ENCODE data around the gene PLPPR2. TPM values are rescaled to one million over a fixed set of nuclear protein-coding genes. Genes with fewer than 3 reads are reported as not detected.

PLPPR2 gene
- total RNA-seq, 1 donor from 2014 or later, result 61.4 TPM

GRCh38 chr19:11390933-11391680 is 35.9 kb downstream of the PLPPR2 start:
- TF ChIP-seq, protein P1, sequence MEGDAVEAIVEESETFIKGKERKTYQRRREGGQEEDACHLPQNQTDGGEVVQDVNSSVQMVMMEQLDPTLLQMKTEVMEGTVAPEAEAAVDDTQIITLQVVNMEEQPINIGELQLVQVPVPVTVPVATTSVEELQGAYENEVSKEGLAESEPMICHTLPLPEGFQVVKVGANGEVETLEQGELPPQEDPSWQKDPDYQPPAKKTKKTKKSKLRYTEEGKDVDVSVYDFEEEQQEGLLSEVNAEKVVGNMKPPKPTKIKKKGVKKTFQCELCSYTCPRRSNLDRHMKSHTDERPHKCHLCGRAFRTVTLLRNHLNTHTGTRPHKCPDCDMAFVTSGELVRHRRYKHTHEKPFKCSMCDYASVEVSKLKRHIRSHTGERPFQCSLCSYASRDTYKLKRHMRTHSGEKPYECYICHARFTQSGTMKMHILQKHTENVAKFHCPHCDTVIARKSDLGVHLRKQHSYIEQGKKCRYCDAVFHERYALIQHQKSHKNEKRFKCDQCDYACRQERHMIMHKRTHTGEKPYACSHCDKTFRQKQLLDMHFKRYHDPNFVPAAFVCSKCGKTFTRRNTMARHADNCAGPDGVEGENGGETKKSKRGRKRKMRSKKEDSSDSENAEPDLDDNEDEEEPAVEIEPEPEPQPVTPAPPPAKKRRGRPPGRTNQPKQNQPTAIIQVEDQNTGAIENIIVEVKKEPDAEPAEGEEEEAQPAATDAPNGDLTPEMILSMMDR (IDR thresholded peaks at IDR 0.05), result no peak
- no peak overlapping the region for H3K27ac ChIP-seq
- intact Hi-C loops (cut with DNase I), result no loop called here
- no peaks in the 10 kb centered on the region for H3K27me3 ChIP-seq
- no peaks in the 10 kb centered on the region for H3K4me1 ChIP-seq
- no peak overlapping the region for H3K4me3 ChIP-seq
- no peaks in the 10 kb centered on the region for H3K36me3 ChIP-seq
- DNase-seq (ENCODE audit: low spot score in 2 of 2), result no peak
- H3K9me3 ChIP-seq, result no peaks in the 10 kb centered on the region

- no peak overlapping the region for H3K4me3 ChIP-seq
- no peak overlapping the region for H3K27ac ChIP-seq
- peaks cover 5 to 11% of the 10 kb centered on the region in 2 donors for H3K36me3 ChIP-seq
- intact Hi-C loops (cut with DNase I), result no loop called here
- DNase-seq (ENCODE audit: low spot score in 2 of 2), result no peak
- TF ChIP-seq, protein P1 (IDR thresholded peaks at IDR 0.05), result no peak
- H3K9me3 ChIP-seq, result no peaks in the 10 kb centered on the region
- H3K27me3 ChIP-seq, result no peaks in the 10 kb centered on the region
- no peaks in the 10 kb centered on the region for H3K4me1 ChIP-seq
Observed at GRCh38 chr19:11397089-11397610, 41.9 kb downstream of the PLPPR2 start.

DNA sequence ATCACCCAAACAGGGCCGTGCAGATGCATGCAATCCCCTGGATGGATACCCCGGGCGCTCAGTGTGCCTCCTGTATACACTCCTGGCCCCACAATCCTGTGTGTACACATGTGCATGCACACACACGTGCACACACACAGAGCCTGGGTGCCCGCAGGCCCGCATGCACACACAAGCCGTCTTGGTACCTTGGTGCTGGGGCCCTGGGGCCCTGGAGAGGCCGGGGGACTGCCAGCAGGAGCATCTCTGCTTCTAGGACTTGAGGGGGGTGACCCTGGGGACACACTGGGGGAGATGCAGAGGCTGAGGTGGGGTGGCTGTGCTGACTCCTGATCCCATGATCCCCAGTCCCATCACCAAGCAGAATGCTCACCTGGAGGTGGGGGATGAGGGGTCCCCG is 44.4 kb downstream of the PLPPR2 start:
- intact Hi-C loops (cut with DNase I), result no loop called here
- peaks cover 5 to 13% of the 10 kb centered on the region in 2 donors for H3K36me3 ChIP-seq
- no peak for DNase-seq (ENCODE audit: low spot score in 2 of 2)
- TF ChIP-seq, protein P1 (IDR thresholded peaks at IDR 0.05), result no peak
- H3K27ac ChIP-seq, result no peak overlapping the region
- no peaks in the 10 kb centered on the region for H3K9me3 ChIP-seq
- no peak overlapping the region for H3K4me3 ChIP-seq
- H3K27me3 ChIP-seq, result no peaks in the 10 kb centered on the region
- no peaks in the 10 kb centered on the region for H3K4me1 ChIP-seq

DNA sequence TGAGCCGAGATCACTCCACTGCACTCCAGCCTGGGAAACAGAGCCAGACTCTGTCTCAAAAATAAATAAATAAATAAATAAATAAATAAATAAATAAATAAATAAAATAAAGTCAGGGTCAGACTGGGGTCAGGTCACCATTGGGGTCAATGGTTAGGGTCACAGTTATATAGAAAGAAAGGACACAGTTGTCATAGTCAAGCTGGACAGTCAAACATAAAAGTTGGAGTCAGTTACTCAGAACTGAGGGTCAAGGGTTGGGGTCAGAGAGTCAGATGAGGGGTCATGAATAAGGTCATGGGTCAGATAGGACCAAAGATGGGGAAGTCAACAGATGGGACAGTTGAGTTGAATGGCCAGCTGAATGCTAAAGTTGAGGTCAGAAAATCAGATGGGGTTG is 45.6 kb downstream of the PLPPR2 start:
- Histone ChIP-seq H3K4me1 (no peaks in the 10 kb centered on the region), H3K4me3 (no peak overlapping the region), H3K9me3 (no peaks in the 10 kb centered on the region), H3K27me3 (no peaks in the 10 kb centered on the region), H3K27ac (no peak overlapping the region), H3K36me3 (peaks cover 5 to 13% of the 10 kb centered on the region in 2 donors)
- DNase-seq (ENCODE audit: low spot score in 2 of 2), result no peak
- intact Hi-C loops (cut with DNase I), result no loop called here
- TF ChIP-seq, protein P1 (IDR thresholded peaks at IDR 0.05), result no peak

GRCh38 chr19:11401808-11402543 is 46.7 kb downstream of the PLPPR2 start:
- TF ChIP-seq, protein P1 (IDR thresholded peaks at IDR 0.05), result no peak
- no peak overlapping the region for H3K4me3 ChIP-seq
- H3K27ac ChIP-seq, result no peak overlapping the region
- H3K9me3 ChIP-seq, result no peaks in the 10 kb centered on the region
- H3K4me1 ChIP-seq, result no peaks in the 10 kb centered on the region
- DNase-seq (ENCODE audit: low spot score in 2 of 2), result no peak
- no peaks in the 10 kb centered on the region for H3K27me3 ChIP-seq
- peaks cover 5 to 13% of the 10 kb centered on the region in 2 donors for H3K36me3 ChIP-seq
- intact Hi-C loops (cut with DNase I), result no loop called here

All from ascending aorta (tissue), 2 donors.